ENCODE measurements around the gene UNC45B. TPM values are rescaled to one million over a fixed set of nuclear protein-coding genes. Genes with fewer than 3 reads are reported as not detected.

The UNC45B gene
- polyA plus RNA-seq, 1 donor from 2014 or later, result not detected

DNA sequence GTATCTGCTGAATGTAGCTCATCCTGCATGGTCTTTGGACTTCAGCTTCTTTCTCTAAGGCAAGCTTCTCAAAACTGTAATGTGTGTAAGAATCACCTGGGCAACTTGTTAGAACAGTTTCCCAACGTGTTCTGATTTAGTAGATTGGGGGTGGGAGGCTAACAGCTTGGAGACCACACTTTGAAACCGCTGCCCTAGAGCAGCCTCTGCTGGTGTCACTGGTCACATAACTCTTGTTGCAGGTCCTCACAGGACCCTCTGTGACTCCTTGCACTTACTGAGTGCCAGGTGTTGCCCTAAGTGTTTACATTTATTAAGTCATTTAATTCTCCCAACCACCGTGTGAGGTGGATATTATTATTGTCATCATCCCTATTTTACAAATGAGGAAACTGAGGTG is 36.7 kb downstream of the UNC45B start:
- Histone ChIP-seq H3K27me3 (ENCODE audit: insufficient read depth, low read depth, low read length) (no peaks in the 10 kb centered on the region), H3K9me2 (ENCODE audit: insufficient read depth, low read length) (no peaks in the 10 kb centered on the region), H3K9me3 (ENCODE audit: low read length) (no peaks in the 10 kb centered on the region), H3K4me3 (ENCODE audit: low read length) (no peak overlapping the region), H2AFZ (ENCODE audit: low read depth, low read length) (no peak overlapping the region), H3K9ac (ENCODE audit: low read length) (no peak overlapping the region), H3K4me2 (ENCODE audit: low read length) (no peak overlapping the region), H4K20me1 (ENCODE audit: insufficient read depth) (no peaks in the 10 kb centered on the region), H3K27ac (ENCODE audit: low read length) (no peak overlapping the region), H3K79me2 (replicated peaks; ENCODE audit: insufficient read depth, low read length) (no peaks in the 10 kb centered on the region), H3K36me3 (ENCODE audit: insufficient read depth, low read length) (no peaks in the 10 kb centered on the region), H3F3A (ENCODE audit: insufficient read depth, low read length, poor library complexity, severe bottlenecking) (no peaks in the 10 kb centered on the region)
- no peak for TF ChIP-seq SMC3 (conservative IDR thresholded peaks at IDR 0.05; ENCODE audit: poor library complexity)
- no peak for TF ChIP-seq POLR2AphosphoS5 (IDR thresholded peaks at IDR 0.05)
- TF ChIP-seq TAF1 (IDR thresholded peaks at IDR 0.05; ENCODE audit: low read depth), result no peak
- TF ChIP-seq RAD21 (conservative IDR thresholded peaks at IDR 0.05), result no peak
- no peak for TF ChIP-seq EP300 (conservative IDR thresholded peaks at IDR 0.05; ENCODE audit: poor library complexity, severe bottlenecking)
- TF ChIP-seq, protein P1, sequence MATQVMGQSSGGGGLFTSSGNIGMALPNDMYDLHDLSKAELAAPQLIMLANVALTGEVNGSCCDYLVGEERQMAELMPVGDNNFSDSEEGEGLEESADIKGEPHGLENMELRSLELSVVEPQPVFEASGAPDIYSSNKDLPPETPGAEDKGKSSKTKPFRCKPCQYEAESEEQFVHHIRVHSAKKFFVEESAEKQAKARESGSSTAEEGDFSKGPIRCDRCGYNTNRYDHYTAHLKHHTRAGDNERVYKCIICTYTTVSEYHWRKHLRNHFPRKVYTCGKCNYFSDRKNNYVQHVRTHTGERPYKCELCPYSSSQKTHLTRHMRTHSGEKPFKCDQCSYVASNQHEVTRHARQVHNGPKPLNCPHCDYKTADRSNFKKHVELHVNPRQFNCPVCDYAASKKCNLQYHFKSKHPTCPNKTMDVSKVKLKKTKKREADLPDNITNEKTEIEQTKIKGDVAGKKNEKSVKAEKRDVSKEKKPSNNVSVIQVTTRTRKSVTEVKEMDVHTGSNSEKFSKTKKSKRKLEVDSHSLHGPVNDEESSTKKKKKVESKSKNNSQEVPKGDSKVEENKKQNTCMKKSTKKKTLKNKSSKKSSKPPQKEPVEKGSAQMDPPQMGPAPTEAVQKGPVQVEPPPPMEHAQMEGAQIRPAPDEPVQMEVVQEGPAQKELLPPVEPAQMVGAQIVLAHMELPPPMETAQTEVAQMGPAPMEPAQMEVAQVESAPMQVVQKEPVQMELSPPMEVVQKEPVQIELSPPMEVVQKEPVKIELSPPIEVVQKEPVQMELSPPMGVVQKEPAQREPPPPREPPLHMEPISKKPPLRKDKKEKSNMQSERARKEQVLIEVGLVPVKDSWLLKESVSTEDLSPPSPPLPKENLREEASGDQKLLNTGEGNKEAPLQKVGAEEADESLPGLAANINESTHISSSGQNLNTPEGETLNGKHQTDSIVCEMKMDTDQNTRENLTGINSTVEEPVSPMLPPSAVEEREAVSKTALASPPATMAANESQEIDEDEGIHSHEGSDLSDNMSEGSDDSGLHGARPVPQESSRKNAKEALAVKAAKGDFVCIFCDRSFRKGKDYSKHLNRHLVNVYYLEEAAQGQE (IDR thresholded peaks at IDR 0.05; ENCODE audit: borderline replicate concordance), result no peak
- TF ChIP-seq, protein P2, sequence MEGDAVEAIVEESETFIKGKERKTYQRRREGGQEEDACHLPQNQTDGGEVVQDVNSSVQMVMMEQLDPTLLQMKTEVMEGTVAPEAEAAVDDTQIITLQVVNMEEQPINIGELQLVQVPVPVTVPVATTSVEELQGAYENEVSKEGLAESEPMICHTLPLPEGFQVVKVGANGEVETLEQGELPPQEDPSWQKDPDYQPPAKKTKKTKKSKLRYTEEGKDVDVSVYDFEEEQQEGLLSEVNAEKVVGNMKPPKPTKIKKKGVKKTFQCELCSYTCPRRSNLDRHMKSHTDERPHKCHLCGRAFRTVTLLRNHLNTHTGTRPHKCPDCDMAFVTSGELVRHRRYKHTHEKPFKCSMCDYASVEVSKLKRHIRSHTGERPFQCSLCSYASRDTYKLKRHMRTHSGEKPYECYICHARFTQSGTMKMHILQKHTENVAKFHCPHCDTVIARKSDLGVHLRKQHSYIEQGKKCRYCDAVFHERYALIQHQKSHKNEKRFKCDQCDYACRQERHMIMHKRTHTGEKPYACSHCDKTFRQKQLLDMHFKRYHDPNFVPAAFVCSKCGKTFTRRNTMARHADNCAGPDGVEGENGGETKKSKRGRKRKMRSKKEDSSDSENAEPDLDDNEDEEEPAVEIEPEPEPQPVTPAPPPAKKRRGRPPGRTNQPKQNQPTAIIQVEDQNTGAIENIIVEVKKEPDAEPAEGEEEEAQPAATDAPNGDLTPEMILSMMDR (IDR thresholded peaks at IDR 0.05; ENCODE audit: poor library complexity, severe bottlenecking), result no peak
- no peak for TF ChIP-seq MXI1 (conservative IDR thresholded peaks at IDR 0.05; ENCODE audit: poor library complexity, severe bottlenecking)
- TF ChIP-seq EZH2 (IDR thresholded peaks at IDR 0.05; ENCODE audit: borderline replicate concordance, insufficient read depth, low read length, poor library complexity, severe bottlenecking), result no peak

DNA sequence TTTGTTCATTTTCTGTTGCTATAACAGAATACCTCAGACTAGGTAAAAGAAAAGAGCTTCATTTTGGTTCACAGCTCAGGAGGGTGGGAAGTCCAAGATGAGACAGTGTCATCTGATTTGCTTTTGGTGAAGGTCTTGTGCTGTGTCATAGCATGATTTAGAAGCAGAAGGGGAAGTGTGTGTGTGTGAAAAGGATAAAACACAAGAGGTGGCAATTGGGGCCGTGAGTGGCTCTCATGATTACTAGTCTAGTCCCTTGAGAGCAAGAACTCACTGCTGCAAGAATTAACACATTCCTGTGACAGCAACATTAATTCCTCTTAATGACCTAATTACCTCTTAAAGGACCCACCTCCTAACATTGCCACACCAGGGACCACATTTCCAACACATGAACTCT is 38.2 kb downstream of the UNC45B start:
- H3F3A ChIP-seq (ENCODE audit: insufficient read depth, low read length, poor library complexity, severe bottlenecking), result no peaks in the 10 kb centered on the region
- no peak overlapping the region for H2AFZ ChIP-seq (ENCODE audit: low read depth, low read length)
- no peaks in the 10 kb centered on the region for H3K9me3 ChIP-seq (ENCODE audit: low read length)
- no peak overlapping the region for H3K4me3 ChIP-seq (ENCODE audit: low read length)
- no peak overlapping the region for H3K4me2 ChIP-seq (ENCODE audit: low read length)
- H3K79me2 ChIP-seq (replicated peaks; ENCODE audit: insufficient read depth, low read length), result no peaks in the 10 kb centered on the region
- H3K27me3 ChIP-seq (ENCODE audit: insufficient read depth, low read depth, low read length), result no peaks in the 10 kb centered on the region
- H3K36me3 ChIP-seq (ENCODE audit: insufficient read depth, low read length), result no peaks in the 10 kb centered on the region
- no peak overlapping the region for H3K27ac ChIP-seq (ENCODE audit: low read length)
- no peaks in the 10 kb centered on the region for H4K20me1 ChIP-seq (ENCODE audit: insufficient read depth)
- H3K9me2 ChIP-seq (ENCODE audit: insufficient read depth, low read length), result no peaks in the 10 kb centered on the region
- TF ChIP-seq RAD21 (conservative IDR thresholded peaks at IDR 0.05), result no peak
- no peak for TF ChIP-seq EP300 (conservative IDR thresholded peaks at IDR 0.05; ENCODE audit: poor library complexity, severe bottlenecking)
- no peak for TF ChIP-seq POLR2AphosphoS5 (IDR thresholded peaks at IDR 0.05)
- TF ChIP-seq MXI1 (conservative IDR thresholded peaks at IDR 0.05; ENCODE audit: poor library complexity, severe bottlenecking), result no peak
- TF ChIP-seq SMC3 (conservative IDR thresholded peaks at IDR 0.05; ENCODE audit: poor library complexity), result no peak
- TF ChIP-seq, protein P1 (IDR thresholded peaks at IDR 0.05; ENCODE audit: borderline replicate concordance), result no peak
- no peak for TF ChIP-seq TAF1 (IDR thresholded peaks at IDR 0.05; ENCODE audit: low read depth)
- no peak for TF ChIP-seq EZH2 (IDR thresholded peaks at IDR 0.05; ENCODE audit: borderline replicate concordance, insufficient read depth, low read length, poor library complexity, severe bottlenecking)
- TF ChIP-seq, protein P2 (IDR thresholded peaks at IDR 0.05; ENCODE audit: poor library complexity, severe bottlenecking), result no peak
- no peak overlapping the region for H3K9ac ChIP-seq (ENCODE audit: low read length)
